Spinal cord (tissue), 10 donors: ENCODE measurements around the gene LMBR1. TPM values are rescaled to one million over a fixed set of nuclear protein-coding genes. Genes with fewer than 3 reads are reported as not detected.
A peak's percentile ranks its signal among the peaks of the same experiment; 100 is the strongest.

Experiments used
- DNase-seq, 6 donors: peaks; one replicate each; pipeline versions ENCODE4 v3.0.0 to v3.0.0-alpha.2; 2013 to 2015; ENCODE audit warnings: low spot score in 6 of 6, low read depth in 4 of 6
- H3K27ac ChIP-seq: one replicate; pipeline ENCODE4 v1.5.1; 2013; ENCODE audit warnings: low read depth, low read length, control low read depth
- H3K27me3 ChIP-seq: one replicate; pipeline ENCODE4 v1.6.1; 2013; ENCODE audit warnings: low read length; ENCODE audit not compliant: control insufficient read depth, insufficient read depth
- H3K36me3 ChIP-seq: one replicate; pipeline ENCODE4 v1.6.1; 2013; ENCODE audit warnings: low read length; ENCODE audit not compliant: control insufficient read depth, insufficient read depth
- H3K4me1 ChIP-seq: one replicate; pipeline ENCODE4 v1.6.1; 2013; ENCODE audit warnings: low read length; ENCODE audit not compliant: control insufficient read depth, insufficient read depth
- H3K4me3 ChIP-seq: one replicate; pipeline ENCODE4 v1.5.1; 2013; ENCODE audit warnings: low read depth, low read length, control low read depth
- H3K9me3 ChIP-seq: one replicate; pipeline ENCODE4 v1.6.1; 2013; ENCODE audit warnings: low read length; ENCODE audit not compliant: control insufficient read depth, insufficient read depth
- WGBS: methylation state at CpG from one replicate; pipeline ENCODE4 v1.1.5; 2013; ENCODE audit warnings: missing lambda C conversion rate; ENCODE audit not compliant: insufficient coverage; 5-methylcytosine and 5-hydroxymethylcytosine counted together
- polyA plus RNA-seq, 2 donors: library from polyadenylated mRNA; unstranded; fragments of 120-200 nt; gene quantifications; one replicate each; pipeline ENCODE4 v1.2.1, GENCODE V29; 2013; ENCODE audit not compliant: insufficient read length in 2 of 2
- total RNA-seq, 2 donors: library from RNA; depleted of rRNA in 1 of 2; stranded (reverse); fragments of 120-200 nt in 1 of 2; fragments of >200 nt in 1 of 2; gene quantifications; one replicate each; pipeline versions ENCODE4 v1.2.3 to v1.2.4, GENCODE V29; 2013 to 2014
- donor health status: healthy.

The LMBR1 gene
- total and polyA plus RNA-seq, 4 donors, result 54.9 to 164 (median 64.1) TPM

GRCh38 chr7:156840134-156840533 is 52.8 kb downstream of the LMBR1 start:
- WGBS, result 80% methylated on average over 4 of the region's 5 CpGs
- no peaks in the 10 kb centered on the region for H3K27me3 ChIP-seq
- no peaks in the 10 kb centered on the region for H3K36me3 ChIP-seq
- H3K27ac ChIP-seq, result no peak overlapping the region
- no peaks in the 10 kb centered on the region for H3K9me3 ChIP-seq
- no peak overlapping the region for H3K4me3 ChIP-seq
- no peaks in the 10 kb centered on the region for H3K4me1 ChIP-seq
- DNase-seq, result no peak

GRCh38 chr7:156836443-156836842 is 56.5 kb downstream of the LMBR1 start:
- Histone ChIP-seq H3K27ac (no peak overlapping the region), H3K4me1 (no peaks in the 10 kb centered on the region), H3K9me3 (no peaks in the 10 kb centered on the region), H3K4me3 (no peak overlapping the region), H3K27me3 (no peaks in the 10 kb centered on the region), H3K36me3 (no peaks in the 10 kb centered on the region)
- no CpG with 5 or more reads among the region's 3 CpGs for WGBS
- DNase-seq, result no peak

GRCh38 chr7:156834462-156834861 is 58.5 kb downstream of the LMBR1 start:
- no peaks in the 10 kb centered on the region for H3K9me3 ChIP-seq
- no peak overlapping the region for H3K27ac ChIP-seq
- no peak for DNase-seq
- H3K36me3 ChIP-seq, result no peaks in the 10 kb centered on the region
- no peaks in the 10 kb centered on the region for H3K27me3 ChIP-seq
- H3K4me3 ChIP-seq, result no peak overlapping the region
- WGBS, result 100% methylated on average over 1 of the region's 3 CpGs
- no peaks in the 10 kb centered on the region for H3K4me1 ChIP-seq

- Histone ChIP-seq H3K9me3 (no peaks in the 10 kb centered on the region), H3K4me1 (no peaks in the 10 kb centered on the region), H3K27ac (no peak overlapping the region), H3K36me3 (no peaks in the 10 kb centered on the region), H3K4me3 (no peak overlapping the region), H3K27me3 (no peaks in the 10 kb centered on the region)
- WGBS, result 91% methylated on average over 4 of the region's 4 CpGs
- DNase-seq, result no peak
Observed at GRCh38 chr7:156833312-156833711, 59.7 kb downstream of the LMBR1 start.

GRCh38 chr7:156832195-156832877 is 60.6 kb downstream of the LMBR1 start:
- Histone ChIP-seq H3K27ac (no peak overlapping the region), H3K9me3 (no peaks in the 10 kb centered on the region), H3K27me3 (no peaks in the 10 kb centered on the region), H3K36me3 (no peaks in the 10 kb centered on the region), H3K4me1 (no peaks in the 10 kb centered on the region), H3K4me3 (no peak overlapping the region)
- WGBS, result no CpG with 5 or more reads among the region's 1 CpG
- no peak for DNase-seq

- no peaks in the 10 kb centered on the region for H3K4me1 ChIP-seq
- WGBS, result 89% methylated on average over 6 of the region's 6 CpGs
- no peaks in the 10 kb centered on the region for H3K27me3 ChIP-seq
- H3K36me3 ChIP-seq, result no peaks in the 10 kb centered on the region
- H3K4me3 ChIP-seq, result no peak overlapping the region
- no peak for DNase-seq
- no peaks in the 10 kb centered on the region for H3K9me3 ChIP-seq
- no peak overlapping the region for H3K27ac ChIP-seq
Observed at GRCh38 chr7:156829669-156830336, 63.2 kb downstream of the LMBR1 start.

GRCh38 chr7:156827587-156828203 is 65.3 kb downstream of the LMBR1 start:
- H3K4me3 ChIP-seq, result no peak overlapping the region
- H3K4me1 ChIP-seq, result no peaks in the 10 kb centered on the region
- no peaks in the 10 kb centered on the region for H3K27me3 ChIP-seq
- DNase-seq, result peak in 3 of 6 donors; percentile 17 to 65 (median 17)
- H3K27ac ChIP-seq, result no peak overlapping the region
- H3K9me3 ChIP-seq, result no peaks in the 10 kb centered on the region
- WGBS, result 87% methylated on average over 6 of the region's 6 CpGs
- no peaks in the 10 kb centered on the region for H3K36me3 ChIP-seq

- Histone ChIP-seq H3K36me3 (no peaks in the 10 kb centered on the region), H3K9me3 (no peaks in the 10 kb centered on the region), H3K27me3 (no peaks in the 10 kb centered on the region), H3K4me3 (no peak overlapping the region), H3K27ac (no peak overlapping the region), H3K4me1 (no peaks in the 10 kb centered on the region)
- WGBS, result no CpG with 5 or more reads among the region's 4 CpGs
- no peak for DNase-seq
Observed at GRCh38 chr7:156823435-156823834, 69.5 kb downstream of the LMBR1 start.

- no peaks in the 10 kb centered on the region for H3K4me1 ChIP-seq
- H3K27me3 ChIP-seq, result no peaks in the 10 kb centered on the region
- no peak for DNase-seq
- H3K9me3 ChIP-seq, result no peaks in the 10 kb centered on the region
- no peak overlapping the region for H3K27ac ChIP-seq
- no peaks in the 10 kb centered on the region for H3K36me3 ChIP-seq
- no peak overlapping the region for H3K4me3 ChIP-seq
- WGBS, result 90% methylated on average over 7 of the region's 8 CpGs
Observed at GRCh38 chr7:156820445-156821063, 72.4 kb downstream of the LMBR1 start.
